ENCODE results near the gene AMD1. TPM values are rescaled to one million over a fixed set of nuclear protein-coding genes. Genes with fewer than 3 reads are reported as not detected.

The AMD1 gene
- total and polyA plus RNA-seq, 2 of the 8 experiments (the other 6 are each of a cell fraction or from before 2014, with no cell fraction given), result 60.9 to 177 TPM

GRCh38 chr6:110828396-110828795, 46.2 kb upstream of the AMD1 start:
- no peak overlapping the region for H3K4ac ChIP-seq (replicated peaks; ENCODE audit: insufficient read length, low read depth, low read length)
- H3K4me2 ChIP-seq (ENCODE audit: insufficient read depth in 1 of 2, low read depth in 2 of 2, low read length in 2 of 2), result no peak overlapping the region
- no peak for DNase-seq (ENCODE audit: low read depth in 1 of 2, low spot score in 2 of 2)
- no peaks in the 10 kb centered on the region for H4K20me1 ChIP-seq (replicated peaks in 1 of 2; ENCODE audit: control insufficient read depth in 1 of 2, insufficient read depth in 2 of 2, low read length in 2 of 2)
- no peak for FAIRE-seq
- H3K4me1 ChIP-seq (replicated peaks in 1 of 4; ENCODE audit: control insufficient read depth in 3 of 4, insufficient read depth in 4 of 4, low read length in 3 of 4), result no peaks in the 10 kb centered on the region
- H4K5ac ChIP-seq (ENCODE audit: insufficient read length, low read depth, low read length), result no peak overlapping the region
- H3K56ac ChIP-seq (replicated peaks; ENCODE audit: insufficient read length, low read depth, low read length), result no peak overlapping the region
- no peak overlapping the region for H3K27ac ChIP-seq (ENCODE audit: low read depth, low read length)
- H2BK15ac ChIP-seq (ENCODE audit: low read length), result no peak overlapping the region
- H2BK20ac ChIP-seq (ENCODE audit: low read length), result no peak overlapping the region
- H3K9ac ChIP-seq (replicated peaks in 1 of 4; ENCODE audit: extremely low read depth in 1 of 4, low read depth in 3 of 4, low read length in 3 of 4), result no peak overlapping the region
- H3K18ac ChIP-seq (ENCODE audit: extremely low read depth, low read length), result no peak overlapping the region
- no peak overlapping the region for H3K23ac ChIP-seq (ENCODE audit: insufficient read length)
- no peak overlapping the region for H3K4me3 ChIP-seq (ENCODE audit: extremely low read depth in 1 of 4, insufficient read depth in 2 of 4, low read depth in 3 of 4, low read length in 4 of 4)
- no peak for TF ChIP-seq ASH2L (IDR thresholded peaks at IDR 0.05; ENCODE audit: low read length)
- TF ChIP-seq YY1 (IDR thresholded peaks at IDR 0.05; ENCODE audit: low read depth, low read length), result no peak
- no peak for TF ChIP-seq BRCA1 (IDR thresholded peaks at IDR 0.05; ENCODE audit: low read depth, low read length)
- no peak for TF ChIP-seq FOSL1 (IDR thresholded peaks at IDR 0.05; ENCODE audit: insufficient read depth, low read depth, low read length)
- H2BK120ac ChIP-seq (replicated peaks; ENCODE audit: low read depth, low read length), result no peak overlapping the region
- no peaks in the 10 kb centered on the region for H3K27me3 ChIP-seq (replicated peaks in 1 of 4; ENCODE audit: control insufficient read depth in 3 of 4, extremely low read depth in 1 of 4, insufficient read depth in 3 of 4, low read length in 3 of 4)
- 90% methylated on average over 1 of the region's 1 CpG; no CpG with 5 or more reads in 1 of the 2 experiments for WGBS, 2 experiments (ENCODE audit: extremely low coverage in 1 of 2, insufficient coverage in 1 of 2, insufficient read length in 1 of 2, insufficient replicate concordance in 2 of 2, low coverage in 1 of 2, low lambda C conversion rate in 2 of 2, missing lambda C conversion rate in 1 of 2)
- H3K79me2 ChIP-seq (ENCODE audit: control insufficient read depth in 1 of 2, insufficient read depth in 2 of 2, low read length in 2 of 2), result no peaks in the 10 kb centered on the region
- POLR2A ChIA-PET (ENCODE audit: partially characterized antibody), result interaction anchor here (0.6 to 2.1 kb wide), 4 partner anchors 12 to 46 kb away, joined by 3 to 10 read pairs (median 5); partner anchors contain the start of genes AMD1 and CDK19
- no peak overlapping the region for H4K8ac ChIP-seq (ENCODE audit: extremely low read depth, insufficient read depth, low read length)
- no peak overlapping the region for H2BK5ac ChIP-seq (ENCODE audit: low read depth, low read length)
- no peak overlapping the region for H2AK5ac ChIP-seq (ENCODE audit: low read depth, low read length)
- H3K9me3 ChIP-seq (ENCODE audit: insufficient read depth in 2 of 2, low read depth in 1 of 2, low read length in 1 of 2), result no peaks in the 10 kb centered on the region
- no peaks in the 10 kb centered on the region for H3K36me3 ChIP-seq (ENCODE audit: control insufficient read depth in 2 of 4, insufficient read depth in 4 of 4, low read length in 3 of 4)
- no peak overlapping the region for H2AFZ ChIP-seq (ENCODE audit: low read length)
- H3K79me1 ChIP-seq (ENCODE audit: low read depth, low read length), result no peaks in the 10 kb centered on the region
- CTCF ChIA-PET (ENCODE audit: partially characterized antibody), result interaction anchor here (0.6 to 0.8 kb wide), 4 partner anchors 8 to 128 kb away, joined by 3 to 4 read pairs (median 3); no protein-coding TSS in a partner anchor
- no peak overlapping the region for H2BK12ac ChIP-seq (ENCODE audit: low read depth, low read length)
- H3K23me2 ChIP-seq (ENCODE audit: low read depth, low read length), result no peaks in the 10 kb centered on the region
- no peak overlapping the region for H4K91ac ChIP-seq (replicated peaks; ENCODE audit: insufficient read length, low read length)
- H3K14ac ChIP-seq (ENCODE audit: insufficient read length), result no peak overlapping the region

Measured in H1 (cell line).